ENCODE data around the gene TOP3B. TPM values are rescaled to one million over a fixed set of nuclear protein-coding genes. Genes with fewer than 3 reads are reported as not detected.

The TOP3B gene
- total RNA-seq, 1 experiment from 2014 or later, result 68.6 TPM

- TF ChIP-seq, protein P1, sequence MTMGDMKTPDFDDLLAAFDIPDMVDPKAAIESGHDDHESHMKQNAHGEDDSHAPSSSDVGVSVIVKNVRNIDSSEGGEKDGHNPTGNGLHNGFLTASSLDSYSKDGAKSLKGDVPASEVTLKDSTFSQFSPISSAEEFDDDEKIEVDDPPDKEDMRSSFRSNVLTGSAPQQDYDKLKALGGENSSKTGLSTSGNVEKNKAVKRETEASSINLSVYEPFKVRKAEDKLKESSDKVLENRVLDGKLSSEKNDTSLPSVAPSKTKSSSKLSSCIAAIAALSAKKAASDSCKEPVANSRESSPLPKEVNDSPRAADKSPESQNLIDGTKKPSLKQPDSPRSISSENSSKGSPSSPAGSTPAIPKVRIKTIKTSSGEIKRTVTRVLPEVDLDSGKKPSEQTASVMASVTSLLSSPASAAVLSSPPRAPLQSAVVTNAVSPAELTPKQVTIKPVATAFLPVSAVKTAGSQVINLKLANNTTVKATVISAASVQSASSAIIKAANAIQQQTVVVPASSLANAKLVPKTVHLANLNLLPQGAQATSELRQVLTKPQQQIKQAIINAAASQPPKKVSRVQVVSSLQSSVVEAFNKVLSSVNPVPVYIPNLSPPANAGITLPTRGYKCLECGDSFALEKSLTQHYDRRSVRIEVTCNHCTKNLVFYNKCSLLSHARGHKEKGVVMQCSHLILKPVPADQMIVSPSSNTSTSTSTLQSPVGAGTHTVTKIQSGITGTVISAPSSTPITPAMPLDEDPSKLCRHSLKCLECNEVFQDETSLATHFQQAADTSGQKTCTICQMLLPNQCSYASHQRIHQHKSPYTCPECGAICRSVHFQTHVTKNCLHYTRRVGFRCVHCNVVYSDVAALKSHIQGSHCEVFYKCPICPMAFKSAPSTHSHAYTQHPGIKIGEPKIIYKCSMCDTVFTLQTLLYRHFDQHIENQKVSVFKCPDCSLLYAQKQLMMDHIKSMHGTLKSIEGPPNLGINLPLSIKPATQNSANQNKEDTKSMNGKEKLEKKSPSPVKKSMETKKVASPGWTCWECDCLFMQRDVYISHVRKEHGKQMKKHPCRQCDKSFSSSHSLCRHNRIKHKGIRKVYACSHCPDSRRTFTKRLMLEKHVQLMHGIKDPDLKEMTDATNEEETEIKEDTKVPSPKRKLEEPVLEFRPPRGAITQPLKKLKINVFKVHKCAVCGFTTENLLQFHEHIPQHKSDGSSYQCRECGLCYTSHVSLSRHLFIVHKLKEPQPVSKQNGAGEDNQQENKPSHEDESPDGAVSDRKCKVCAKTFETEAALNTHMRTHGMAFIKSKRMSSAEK (CRISPR knock-in tag; IDR thresholded peaks at IDR 0.05; ENCODE audit: borderline replicate concordance), result no peak
- TF ChIP-seq, protein P2, sequence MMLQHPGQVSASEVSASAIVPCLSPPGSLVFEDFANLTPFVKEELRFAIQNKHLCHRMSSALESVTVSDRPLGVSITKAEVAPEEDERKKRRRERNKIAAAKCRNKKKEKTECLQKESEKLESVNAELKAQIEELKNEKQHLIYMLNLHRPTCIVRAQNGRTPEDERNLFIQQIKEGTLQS (CRISPR knock-in tag; conservative IDR thresholded peaks at IDR 0.05), result no peak
- TF ChIP-seq ATF2 (CRISPR knock-in tag; IDR thresholded peaks at IDR 0.05; ENCODE audit: borderline replicate concordance, low read depth) (no peak), OVOL2 (CRISPR knock-in tag; IDR thresholded peaks at IDR 0.05; ENCODE audit: borderline replicate concordance) (no peak), AR (CRISPR knock-in tag; IDR thresholded peaks at IDR 0.05) (no peak), ZNF425 (CRISPR knock-in tag; conservative IDR thresholded peaks at IDR 0.05) (no peak), RORB (CRISPR knock-in tag; IDR thresholded peaks at IDR 0.05) (no peak), ZNF416 (CRISPR knock-in tag; IDR thresholded peaks at IDR 0.05) (no peak), ZNF671 (CRISPR knock-in tag; IDR thresholded peaks at IDR 0.05) (no peak)
- TF ChIP-seq, protein P3, sequence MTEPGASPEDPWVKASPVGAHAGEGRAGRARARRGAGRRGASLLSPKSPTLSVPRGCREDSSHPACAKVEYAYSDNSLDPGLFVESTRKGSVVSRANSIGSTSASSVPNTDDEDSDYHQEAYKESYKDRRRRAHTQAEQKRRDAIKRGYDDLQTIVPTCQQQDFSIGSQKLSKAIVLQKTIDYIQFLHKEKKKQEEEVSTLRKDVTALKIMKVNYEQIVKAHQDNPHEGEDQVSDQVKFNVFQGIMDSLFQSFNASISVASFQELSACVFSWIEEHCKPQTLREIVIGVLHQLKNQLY (CRISPR knock-in tag; IDR thresholded peaks at IDR 0.05), result no peak
- TF ChIP-seq, protein P4, sequence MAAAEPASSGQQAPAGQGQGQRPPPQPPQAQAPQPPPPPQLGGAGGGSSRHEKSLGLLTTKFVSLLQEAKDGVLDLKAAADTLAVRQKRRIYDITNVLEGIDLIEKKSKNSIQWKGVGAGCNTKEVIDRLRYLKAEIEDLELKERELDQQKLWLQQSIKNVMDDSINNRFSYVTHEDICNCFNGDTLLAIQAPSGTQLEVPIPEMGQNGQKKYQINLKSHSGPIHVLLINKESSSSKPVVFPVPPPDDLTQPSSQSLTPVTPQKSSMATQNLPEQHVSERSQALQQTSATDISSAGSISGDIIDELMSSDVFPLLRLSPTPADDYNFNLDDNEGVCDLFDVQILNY (CRISPR knock-in tag; IDR thresholded peaks at IDR 0.05), result no peak
Observed at GRCh38 chr22:21961886-21962654, 20.5 kb downstream of the TOP3B start (continued).
